AG04450 (cell line): ENCODE measurements around the gene ANO4. TPM values are rescaled to one million over a fixed set of nuclear protein-coding genes. Genes with fewer than 3 reads are reported as not detected.

ENCODE experiments used
- CTCF ChIA-PET: fragments of 300-600, 350-600 bp; formaldehyde crosslinking; extraction: SDS; loops from one replicate; lab custom pipeline; 2022; ENCODE audit warnings: antibody characterized with exemption, inconsistent platforms; lab: Charles Lee
- POLR2A ChIA-PET: fragments of 350-600 bp; formaldehyde crosslinking; extraction: SDS; loops from one replicate; lab custom pipeline; 2021; ENCODE audit warnings: antibody characterized with exemption, inconsistent platforms; lab: Yijun Ruan, JAX
- DNase-seq: peaks from one replicate; pipeline ENCODE4 v3.0.0-alpha.2; 2011; ENCODE audit warnings: low read depth, low spot score
- H3K27ac ChIP-seq: one replicate; pipeline ENCODE4 v1.5.1; 2012; ENCODE audit warnings: low read depth, low read length, control low read depth
- H3K27me3 ChIP-seq: one replicate; pipeline ENCODE4 v1.6.0; 2012; ENCODE audit warnings: low read length; ENCODE audit not compliant: control insufficient read depth, insufficient read depth
- H3K4me3 ChIP-seq: 2 replicates; pipeline ENCODE4 v1.5.1; 2011; ENCODE audit warnings: mild to moderate bottlenecking, low read depth, low read length, control low read depth
- H3K9me3 ChIP-seq: 2 replicates; pipeline ENCODE4 v1.5.1; 2012; ENCODE audit warnings: low read length; ENCODE audit not compliant: control insufficient read depth, insufficient read depth
- polyA plus RNA-seq: library from polyadenylated mRNA; depleted of rRNA; stranded (reverse); fragments of >200 nt; gene quantifications from 2 replicates; pipeline ENCODE4 v1.2.3, GENCODE V29; 2011
- TF ChIP-seq, protein P1 (sequence below): IDR thresholded peaks from 2 replicates; pipeline ENCODE4 v1.5.1; 2011; ENCODE audit warnings: low read depth, low read length, control low read depth, inconsistent platforms

ANO4 gene
- polyA plus RNA-seq, 1 experiment = 7.5 TPM

DNA sequence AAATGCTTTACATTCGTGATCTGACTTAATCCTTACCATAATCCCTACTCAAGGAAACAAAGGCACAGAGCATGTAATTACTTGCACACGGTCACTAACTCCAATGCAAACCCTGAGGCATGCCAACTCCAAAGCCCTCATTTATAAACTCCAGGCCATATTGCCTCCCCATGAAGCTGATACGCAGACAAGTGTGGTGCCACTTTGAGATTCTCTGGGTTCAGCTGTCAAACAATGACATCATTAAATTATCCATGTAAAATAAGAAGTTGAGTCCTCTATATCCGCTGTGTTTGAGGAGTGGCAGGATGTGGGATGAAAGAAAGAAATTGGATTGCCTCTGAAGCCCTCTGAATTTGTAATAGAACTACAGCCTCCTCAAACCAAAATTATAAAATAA is 62.8 kb downstream of the ANO4 start:
- Histone ChIP-seq H3K4me3 (no peak overlapping the region), H3K9me3 (no peaks in the 10 kb centered on the region), H3K27ac (no peak overlapping the region), H3K27me3 (no peaks in the 10 kb centered on the region)
- ChIA-PET CTCF (no interaction called here), POLR2A (no interaction called here)
- TF ChIP-seq, protein P1, sequence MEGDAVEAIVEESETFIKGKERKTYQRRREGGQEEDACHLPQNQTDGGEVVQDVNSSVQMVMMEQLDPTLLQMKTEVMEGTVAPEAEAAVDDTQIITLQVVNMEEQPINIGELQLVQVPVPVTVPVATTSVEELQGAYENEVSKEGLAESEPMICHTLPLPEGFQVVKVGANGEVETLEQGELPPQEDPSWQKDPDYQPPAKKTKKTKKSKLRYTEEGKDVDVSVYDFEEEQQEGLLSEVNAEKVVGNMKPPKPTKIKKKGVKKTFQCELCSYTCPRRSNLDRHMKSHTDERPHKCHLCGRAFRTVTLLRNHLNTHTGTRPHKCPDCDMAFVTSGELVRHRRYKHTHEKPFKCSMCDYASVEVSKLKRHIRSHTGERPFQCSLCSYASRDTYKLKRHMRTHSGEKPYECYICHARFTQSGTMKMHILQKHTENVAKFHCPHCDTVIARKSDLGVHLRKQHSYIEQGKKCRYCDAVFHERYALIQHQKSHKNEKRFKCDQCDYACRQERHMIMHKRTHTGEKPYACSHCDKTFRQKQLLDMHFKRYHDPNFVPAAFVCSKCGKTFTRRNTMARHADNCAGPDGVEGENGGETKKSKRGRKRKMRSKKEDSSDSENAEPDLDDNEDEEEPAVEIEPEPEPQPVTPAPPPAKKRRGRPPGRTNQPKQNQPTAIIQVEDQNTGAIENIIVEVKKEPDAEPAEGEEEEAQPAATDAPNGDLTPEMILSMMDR = no peak
- DNase-seq = no peak

DNA sequence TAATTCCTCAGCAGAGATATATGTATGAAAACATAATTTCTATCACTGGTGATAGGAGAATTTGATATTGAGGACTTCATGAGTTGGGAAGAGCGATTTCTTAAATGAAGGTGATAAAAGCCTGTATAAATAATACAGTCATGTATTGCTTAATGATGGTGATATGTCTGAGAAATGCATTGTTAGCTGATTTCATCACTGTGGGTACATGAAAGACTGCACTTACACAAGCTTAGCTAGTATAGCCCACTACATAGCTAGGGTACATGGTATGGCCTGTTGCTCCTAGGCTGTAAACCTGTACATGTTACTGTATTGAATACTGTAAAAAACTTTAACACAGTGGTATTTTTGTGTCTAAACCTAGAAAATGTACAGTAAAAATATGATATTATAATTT is 63.4 kb downstream of the ANO4 start:
- TF ChIP-seq, protein P1 = no peak
- no peak overlapping the region for H3K4me3 ChIP-seq
- no peaks in the 10 kb centered on the region for H3K9me3 ChIP-seq
- ChIA-PET POLR2A (no interaction called here), CTCF (no interaction called here)
- H3K27me3 ChIP-seq = no peaks in the 10 kb centered on the region
- H3K27ac ChIP-seq = no peak overlapping the region
- DNase-seq = no peak

DNA sequence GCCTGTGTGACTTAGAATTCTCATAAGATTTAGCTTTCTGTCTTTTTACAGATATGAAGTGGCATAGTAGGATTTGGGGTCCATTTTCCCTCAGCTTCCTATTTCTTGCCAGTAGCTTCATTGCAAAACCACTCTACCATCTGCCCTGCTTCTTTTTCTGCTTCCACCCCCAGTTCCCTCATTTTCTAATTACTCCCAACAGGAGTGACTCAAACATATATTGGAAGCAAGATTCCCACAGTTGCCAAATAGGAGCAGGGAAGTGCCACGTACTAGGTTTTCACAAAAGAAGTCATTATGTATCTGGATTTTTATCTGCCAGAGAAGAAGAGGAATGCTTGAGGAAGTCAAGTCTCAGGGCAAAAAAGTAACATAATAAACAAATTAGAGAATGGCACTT is 64.1 kb downstream of the ANO4 start:
- H3K27ac ChIP-seq = no peak overlapping the region
- no peaks in the 10 kb centered on the region for H3K9me3 ChIP-seq
- H3K4me3 ChIP-seq = no peak overlapping the region
- ChIA-PET POLR2A (no interaction called here), CTCF (no interaction called here)
- no peaks in the 10 kb centered on the region for H3K27me3 ChIP-seq
- TF ChIP-seq, protein P1 = no peak
- DNase-seq = no peak

DNA sequence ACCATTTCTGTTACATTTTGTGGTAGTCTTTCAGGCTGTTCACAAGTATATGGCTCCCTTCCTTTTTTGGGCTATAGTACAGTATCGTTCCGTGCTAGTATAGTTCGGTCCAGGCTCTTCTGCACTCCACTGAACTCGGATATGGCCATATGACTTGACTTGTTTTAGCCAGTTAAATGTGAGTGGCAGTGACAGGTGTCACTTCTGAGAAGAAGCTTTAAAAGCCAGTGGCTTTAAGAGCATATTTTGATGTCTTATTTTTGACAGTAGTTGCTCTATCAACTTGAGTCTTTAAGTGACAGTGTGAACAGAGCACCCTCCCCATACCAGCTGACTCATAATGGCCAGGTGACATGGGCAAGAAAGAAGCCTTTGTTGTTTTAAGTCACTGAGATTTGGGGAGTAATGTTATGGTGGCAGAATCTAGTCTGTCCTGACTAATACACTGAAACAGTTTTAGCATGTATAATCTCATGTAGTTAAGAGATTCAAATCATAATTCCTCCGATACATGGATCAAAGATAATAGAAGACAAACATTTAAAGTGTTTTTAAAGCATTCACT is 64.6 kb downstream of the ANO4 start:
- TF ChIP-seq, protein P1 = no peak
- H3K27me3 ChIP-seq = no peaks in the 10 kb centered on the region
- no peak overlapping the region for H3K27ac ChIP-seq
- DNase-seq = no peak
- H3K9me3 ChIP-seq = no peaks in the 10 kb centered on the region
- no peak overlapping the region for H3K4me3 ChIP-seq
- POLR2A ChIA-PET = no interaction called here
- CTCF ChIA-PET = no interaction called here

DNA sequence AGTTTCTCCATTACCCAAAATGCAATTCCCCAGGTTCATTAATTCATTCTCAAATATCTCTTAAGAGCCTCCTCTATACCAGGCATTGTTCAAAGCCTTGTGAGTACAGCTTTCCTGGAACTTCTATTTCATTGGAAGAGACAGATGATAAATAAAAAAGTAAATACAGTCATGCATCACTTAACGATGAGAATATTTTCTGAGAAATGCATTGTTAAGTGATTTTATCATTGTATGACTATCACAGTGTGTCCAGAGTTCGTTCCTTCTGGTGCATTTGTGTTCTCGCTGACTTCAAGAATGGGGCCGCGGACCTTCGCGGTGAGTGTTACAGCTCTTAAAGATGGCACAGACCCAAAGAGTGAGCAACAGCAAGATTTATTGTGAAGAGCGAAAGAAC is 66.0 kb downstream of the ANO4 start:
- H3K27me3 ChIP-seq = no peaks in the 10 kb centered on the region
- CTCF ChIA-PET = no interaction called here

More for the DNA sequence above, 66.0 kb downstream of the ANO4 start:
- H3K4me3 ChIP-seq = no peak overlapping the region
- DNase-seq = no peak
- TF ChIP-seq, protein P1 = no peak
- H3K9me3 ChIP-seq = no peaks in the 10 kb centered on the region
- no peak overlapping the region for H3K27ac ChIP-seq
- POLR2A ChIA-PET = no interaction called here
